Epidermal melanocyte (primary cell): Measurements from ENCODE around the gene TFB2M.
A peak's percentile ranks its signal among the peaks of the same experiment; 100 is the strongest.
"Not testable (repeated sequence)": the region's sequence is repeated elsewhere in the genome, so short reads cannot be mapped to it uniquely, and the experiment has no call there.

ENCODE experiments used
- DNase-seq: peaks from one replicate; pipeline ENCODE4 v3.0.0; 2011; ENCODE audit warnings: low spot score; ENCODE audit not compliant: insufficient read length

TFB2M gene, protein sequence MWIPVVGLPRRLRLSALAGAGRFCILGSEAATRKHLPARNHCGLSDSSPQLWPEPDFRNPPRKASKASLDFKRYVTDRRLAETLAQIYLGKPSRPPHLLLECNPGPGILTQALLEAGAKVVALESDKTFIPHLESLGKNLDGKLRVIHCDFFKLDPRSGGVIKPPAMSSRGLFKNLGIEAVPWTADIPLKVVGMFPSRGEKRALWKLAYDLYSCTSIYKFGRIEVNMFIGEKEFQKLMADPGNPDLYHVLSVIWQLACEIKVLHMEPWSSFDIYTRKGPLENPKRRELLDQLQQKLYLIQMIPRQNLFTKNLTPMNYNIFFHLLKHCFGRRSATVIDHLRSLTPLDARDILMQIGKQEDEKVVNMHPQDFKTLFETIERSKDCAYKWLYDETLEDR

DNA sequence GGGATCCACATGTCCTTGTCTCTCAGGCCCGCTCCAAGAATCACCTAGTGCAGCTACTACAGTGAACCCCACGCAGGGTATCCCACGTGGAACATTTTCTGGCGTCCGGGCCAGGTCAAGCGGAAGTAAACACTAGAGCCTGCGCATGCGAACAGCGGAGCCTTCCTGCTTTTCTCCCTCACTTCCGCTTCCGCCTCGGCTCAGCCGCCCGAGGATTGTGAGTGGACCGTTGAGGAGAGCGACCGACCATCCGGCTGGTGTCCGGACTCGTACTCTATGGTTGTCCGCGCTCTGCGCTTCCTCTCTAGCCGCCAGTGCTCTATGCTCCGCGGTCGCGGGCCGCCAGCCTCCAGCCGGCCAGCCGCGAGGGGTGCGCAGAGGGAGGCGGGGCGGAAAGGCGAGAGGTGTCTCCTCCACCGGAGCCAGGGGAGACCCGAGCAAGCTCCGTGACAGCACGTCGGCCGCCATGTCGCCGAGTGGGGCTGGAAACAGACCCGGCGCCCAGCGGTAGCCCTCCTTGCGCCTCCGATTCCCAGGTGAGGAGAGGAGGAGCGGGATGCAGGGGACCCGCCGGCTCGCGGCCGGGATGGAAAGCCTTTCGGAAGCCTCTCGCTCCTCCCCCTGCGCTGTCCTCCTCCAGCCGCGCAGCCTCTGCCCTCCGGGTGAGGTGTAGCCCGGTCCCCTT, at the start of gene TFB2M, which contains the start of gene CNST:
Gene TFB2M (minus strand): TSS at position 134 of the 685 bp plus-strand sequence. CDS start 123 bp downstream, at position 11.
Gene CNST (plus strand): TSS at position 329 of the 685 bp plus-strand sequence. CDS start 25,107 bp downstream, outside the sequence.
- peak; percentile 92 for DNase-seq

DNA sequence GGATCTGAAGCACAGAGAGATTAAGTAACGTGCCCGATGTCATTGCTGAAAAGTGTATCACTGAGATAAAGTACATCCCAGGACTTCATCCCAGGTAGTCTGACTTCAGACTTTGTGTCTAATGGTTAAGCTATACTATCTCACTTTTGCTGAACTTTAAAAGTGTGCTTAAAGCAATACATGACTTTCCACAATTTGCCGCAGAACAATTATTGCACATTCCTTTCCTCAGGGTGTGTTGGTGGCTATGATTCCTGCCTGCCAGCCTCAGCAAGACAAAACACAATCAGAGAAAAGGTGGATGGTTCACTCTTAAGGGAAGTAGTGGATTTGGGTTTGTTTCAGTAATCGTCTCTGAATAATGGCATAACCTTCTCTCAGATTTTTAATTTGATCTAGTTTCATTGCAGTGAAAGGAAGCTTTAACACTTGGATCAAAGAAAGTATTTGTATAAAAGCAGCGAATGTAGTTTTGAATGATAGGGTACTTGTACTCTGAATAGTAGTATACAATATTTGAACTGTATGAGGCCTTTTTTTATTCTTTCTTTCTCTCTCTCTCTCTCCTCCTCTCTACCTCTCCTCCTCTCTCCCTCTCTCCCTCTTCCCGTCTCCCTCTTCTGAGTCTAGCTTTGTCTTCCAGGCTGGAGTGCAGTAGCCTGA, 47.2 kb upstream of the TFB2M start:
- DNase-seq: no peak

DNA sequence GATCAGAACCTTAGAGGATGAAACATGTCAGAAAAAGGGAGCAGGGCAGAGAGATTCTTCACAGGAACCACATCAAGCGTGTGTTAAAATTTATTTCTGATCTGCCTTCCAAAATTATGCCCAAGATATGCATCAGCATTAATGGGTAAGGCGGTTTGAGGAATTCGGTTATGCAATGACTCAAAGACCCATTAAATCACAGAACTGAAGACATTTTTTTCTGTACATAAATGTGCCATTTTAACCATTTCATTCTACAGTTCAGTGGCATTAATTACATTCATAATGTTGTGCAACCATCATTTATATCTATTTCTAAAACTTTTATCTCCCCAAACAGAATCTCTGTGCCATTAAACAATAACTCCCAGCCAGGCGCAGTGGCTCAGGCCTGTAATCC, 43.6 kb upstream of the TFB2M start:
- no peak for DNase-seq

DNA sequence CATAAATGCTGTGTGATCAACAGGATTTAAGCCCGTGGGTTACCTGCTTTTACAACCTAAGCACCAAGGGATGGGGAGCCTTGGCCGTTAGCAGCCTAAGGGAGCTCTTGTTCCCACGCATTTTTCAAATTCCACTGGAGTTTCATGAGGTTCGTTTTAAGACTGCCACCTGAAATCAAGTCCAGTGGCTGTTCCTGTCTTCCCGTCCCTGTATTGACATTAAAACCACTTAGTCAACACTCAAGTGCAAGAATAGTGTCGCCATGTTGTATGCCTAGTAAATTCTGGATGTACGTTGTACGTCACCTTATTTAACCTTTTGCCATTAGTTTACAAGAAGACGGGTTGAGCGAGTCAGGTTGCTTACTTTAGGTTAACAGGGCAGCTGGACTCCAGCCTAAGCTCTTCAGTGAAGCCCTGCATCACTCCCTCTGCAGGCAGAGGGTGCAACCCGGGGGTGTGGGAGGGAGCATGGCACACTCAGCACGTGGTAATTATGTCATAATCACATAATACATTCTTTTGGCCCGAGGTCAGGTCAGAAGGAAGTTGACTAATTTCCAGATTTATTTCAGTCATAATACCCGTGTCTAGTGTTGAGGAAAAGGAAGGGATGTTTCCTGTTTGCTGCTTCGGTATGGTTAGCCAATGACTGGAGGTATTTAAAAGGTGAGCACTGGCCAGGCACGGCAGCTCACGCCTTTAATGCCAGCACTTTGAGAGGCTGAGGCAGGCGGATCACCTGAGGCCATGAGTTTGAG, 42.7 kb upstream of the TFB2M start:
- DNase-seq: no peak

DNA sequence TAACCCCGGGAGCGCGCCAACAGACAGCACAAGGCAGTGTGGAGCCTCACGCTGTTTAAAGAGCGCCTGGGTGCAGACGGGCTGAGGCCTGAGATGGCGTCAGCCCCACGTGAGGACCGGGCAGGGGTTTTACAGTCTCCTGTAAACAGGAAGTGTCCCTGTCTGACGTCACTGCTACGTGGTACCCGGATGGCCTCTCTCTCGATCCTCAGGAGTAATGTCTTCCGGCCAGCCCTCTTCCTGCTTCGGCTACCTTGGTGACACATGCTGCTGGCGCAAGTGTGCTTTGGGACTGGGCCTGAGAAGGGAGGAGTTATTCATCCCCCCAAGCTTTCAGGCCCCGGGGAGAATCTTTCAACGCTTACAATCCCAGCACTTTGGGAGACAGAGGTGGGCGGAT, 41.4 kb upstream of the TFB2M start:
- no peak for DNase-seq

DNA sequence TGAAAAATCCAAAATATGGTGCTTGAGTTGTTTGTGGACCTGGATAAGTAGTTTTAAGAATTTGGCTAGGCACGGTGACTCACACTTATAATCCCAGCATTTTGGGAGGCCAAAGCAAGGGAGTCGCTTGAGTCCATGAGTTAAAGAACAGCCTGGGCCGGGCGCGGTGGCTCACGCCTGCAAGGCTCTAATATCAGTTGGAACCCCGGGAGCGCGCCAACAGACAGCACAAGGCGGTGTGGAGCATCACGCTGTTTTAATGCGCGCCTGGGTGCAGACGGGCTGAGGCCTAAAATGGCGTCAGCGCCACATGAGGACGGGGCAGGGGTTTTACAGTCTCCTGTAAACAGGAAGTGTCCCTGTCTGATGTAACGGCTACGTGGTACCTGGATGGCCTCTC, 39.2 kb upstream of the TFB2M start:
- DNase-seq: not testable (repeated sequence)

DNA sequence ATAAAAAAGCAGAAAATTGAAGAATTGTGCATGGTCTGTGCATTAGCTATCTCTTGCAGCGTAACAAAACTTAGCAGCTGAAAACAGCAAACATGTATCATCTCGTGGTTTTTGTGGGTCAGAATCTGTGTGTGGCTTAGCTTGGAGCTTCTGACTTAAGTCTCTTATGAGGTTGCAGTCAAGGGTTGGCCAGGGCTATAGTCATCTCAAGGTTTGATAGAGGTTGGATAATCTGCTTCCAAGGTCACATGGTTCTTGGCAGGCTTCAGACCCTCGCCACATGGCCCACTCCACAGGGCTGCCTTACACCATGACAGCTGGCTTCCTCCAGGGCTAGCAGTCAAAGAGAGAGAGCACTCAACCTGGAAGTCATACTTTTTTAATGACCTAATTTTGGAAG, 36.1 kb upstream of the TFB2M start:
- DNase-seq: no peak

DNA sequence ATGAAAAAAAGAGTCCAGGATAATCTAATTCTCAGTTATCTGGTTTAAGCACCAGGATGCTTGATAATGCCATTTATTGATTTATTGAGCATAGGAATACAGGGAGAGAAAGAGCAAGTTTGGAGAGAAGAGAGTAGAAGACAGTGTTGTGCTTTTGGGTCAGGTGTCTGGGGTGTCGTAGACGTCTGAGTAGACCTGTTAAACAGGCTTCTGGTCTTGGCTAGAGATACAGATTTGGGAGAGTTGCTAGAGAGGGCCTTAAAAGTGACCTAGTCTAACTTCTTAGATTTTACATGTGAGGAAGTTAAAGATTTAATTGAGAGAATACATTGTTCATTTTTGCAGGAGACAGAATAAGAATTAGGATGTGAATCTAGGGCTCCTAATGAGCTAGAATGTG, 34.5 kb upstream of the TFB2M start:
- DNase-seq: no peak

DNA sequence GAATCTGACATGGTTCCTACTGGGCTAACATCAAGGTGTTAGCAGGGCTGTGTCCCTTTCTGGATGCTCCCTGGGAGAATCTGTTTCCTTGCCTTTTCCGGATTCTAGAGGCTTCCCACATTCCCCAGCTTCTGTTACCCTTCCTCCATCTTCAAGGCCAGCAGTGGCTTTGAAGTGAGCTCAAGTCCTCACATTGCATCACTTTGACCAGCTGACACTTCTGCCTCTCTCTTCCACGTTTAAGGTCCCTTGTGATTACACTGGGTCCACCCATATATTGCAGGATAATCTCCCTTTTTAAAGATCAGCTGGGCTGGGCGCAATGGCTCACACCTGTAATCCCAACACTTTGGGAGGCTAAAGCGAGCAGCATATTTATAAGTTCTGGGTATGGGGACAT, 33.3 kb upstream of the TFB2M start:
- no peak for DNase-seq

DNA sequence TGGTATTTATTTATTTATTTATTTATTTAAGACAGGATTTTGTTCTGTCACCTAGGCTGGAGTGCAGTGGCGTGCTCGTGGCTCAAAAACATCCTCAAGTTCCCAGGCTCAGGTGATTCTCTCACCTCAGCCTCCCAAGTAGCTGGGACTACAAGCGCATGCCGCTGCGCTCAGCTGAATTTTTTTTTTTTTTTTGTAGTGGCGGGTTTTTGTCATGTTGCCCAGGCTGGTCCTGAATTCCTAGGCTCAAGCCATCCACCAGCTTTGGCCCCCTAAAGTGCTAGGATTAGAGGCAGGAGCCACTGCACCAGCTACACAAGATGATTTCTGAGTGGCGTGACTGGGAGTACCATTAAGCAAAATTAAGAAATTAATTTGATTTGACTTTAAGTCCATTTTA, 31.9 kb upstream of the TFB2M start:
- no peak for DNase-seq

DNA sequence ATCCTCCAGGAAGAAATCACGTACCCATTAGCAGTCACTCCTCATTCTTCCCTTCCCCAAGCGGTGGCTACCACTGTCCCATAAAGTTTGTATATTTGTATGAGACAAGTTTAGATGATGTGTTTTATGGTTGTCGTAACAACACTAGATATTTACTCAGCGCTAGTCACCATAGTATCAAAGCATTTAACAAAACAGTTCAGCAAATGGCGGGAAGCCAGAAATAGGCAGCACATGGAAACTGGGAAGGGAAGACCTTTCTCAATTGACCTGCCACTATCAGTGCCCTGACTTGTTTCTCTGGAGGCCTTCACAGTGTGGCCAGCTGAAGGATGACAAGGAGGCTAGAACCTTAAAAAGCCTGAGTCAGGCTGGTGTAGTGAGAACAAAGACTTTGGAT, 31.3 kb upstream of the TFB2M start:
- no peak for DNase-seq

DNA sequence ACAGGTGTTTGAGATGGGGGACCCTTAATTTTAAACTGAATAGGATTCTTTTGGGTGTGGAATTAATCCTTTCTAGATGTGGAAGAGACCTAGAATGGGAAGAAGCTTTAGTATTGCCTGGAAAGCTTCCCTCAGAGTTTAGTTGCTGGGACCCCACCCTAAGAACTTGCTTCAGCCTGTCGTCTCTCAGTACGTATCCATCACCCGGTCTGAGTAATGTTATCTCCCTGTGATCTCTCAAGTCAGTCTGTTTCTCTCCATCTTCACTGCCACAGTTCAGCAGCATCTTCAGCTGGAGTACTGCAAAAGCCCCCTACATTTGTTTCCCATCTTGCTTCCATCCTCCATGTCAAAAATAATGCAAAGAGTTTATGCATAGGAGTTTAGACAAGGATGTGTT, 29.1 kb upstream of the TFB2M start:
- DNase-seq: no peak

DNA sequence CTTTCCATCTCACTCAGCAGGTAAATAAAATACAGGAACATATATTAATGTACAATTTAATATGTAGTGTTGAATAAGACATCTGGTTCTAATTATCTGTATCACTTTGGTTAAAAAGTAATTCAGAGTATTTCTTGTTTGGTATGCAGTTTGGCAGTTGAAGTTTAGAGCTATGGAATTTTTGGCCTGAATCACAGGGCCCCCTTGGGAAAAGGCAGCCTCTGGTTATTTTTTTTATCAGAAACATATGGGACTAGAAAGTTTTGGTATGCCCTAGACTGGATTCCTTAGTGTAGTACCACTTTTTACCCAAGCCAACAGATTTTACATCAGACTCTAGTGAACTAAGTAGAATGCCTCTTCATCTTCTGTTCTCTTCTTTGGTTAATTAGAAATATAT, 26.6 kb upstream of the TFB2M start:
- no peak for DNase-seq

DNA sequence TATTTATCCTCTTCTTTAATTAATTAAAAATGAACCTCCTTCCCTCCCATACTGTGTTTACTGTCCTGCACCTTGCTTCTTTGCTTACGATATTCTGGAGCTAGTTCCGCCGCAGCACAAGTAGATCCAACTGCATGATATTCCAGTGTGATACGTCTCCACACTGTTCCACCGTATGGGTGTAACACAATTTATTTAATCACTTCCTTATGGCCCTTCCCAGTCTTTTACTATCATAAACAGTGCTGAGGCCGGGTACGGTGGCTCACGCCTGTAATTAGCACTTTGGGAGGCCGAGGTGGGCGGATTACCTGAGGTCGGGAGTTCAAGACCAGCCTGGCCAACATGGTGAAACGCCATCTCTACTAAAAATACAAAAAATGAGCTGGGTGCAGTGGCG, 25.9 kb upstream of the TFB2M start:
- no peak for DNase-seq

DNA sequence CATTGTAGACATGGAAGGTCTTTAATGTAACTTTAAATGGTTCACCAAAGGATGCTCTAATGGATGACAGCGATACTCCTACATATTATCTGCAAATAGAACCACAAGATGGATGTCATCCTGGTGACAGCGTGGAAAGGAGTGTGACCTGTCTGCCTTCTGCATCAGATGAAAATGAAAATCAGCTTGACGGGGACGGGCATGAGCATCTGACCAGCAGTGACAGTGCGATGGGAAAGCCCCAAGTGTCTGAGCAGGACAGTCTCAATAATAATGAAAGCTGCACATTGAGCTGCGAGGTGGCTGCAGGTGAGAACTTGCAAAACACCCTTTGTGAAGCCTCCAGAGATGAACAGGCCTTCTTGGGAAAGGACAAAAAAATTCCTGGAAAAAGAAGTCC, 25.4 kb upstream of the TFB2M start:
- DNase-seq: no peak

DNA sequence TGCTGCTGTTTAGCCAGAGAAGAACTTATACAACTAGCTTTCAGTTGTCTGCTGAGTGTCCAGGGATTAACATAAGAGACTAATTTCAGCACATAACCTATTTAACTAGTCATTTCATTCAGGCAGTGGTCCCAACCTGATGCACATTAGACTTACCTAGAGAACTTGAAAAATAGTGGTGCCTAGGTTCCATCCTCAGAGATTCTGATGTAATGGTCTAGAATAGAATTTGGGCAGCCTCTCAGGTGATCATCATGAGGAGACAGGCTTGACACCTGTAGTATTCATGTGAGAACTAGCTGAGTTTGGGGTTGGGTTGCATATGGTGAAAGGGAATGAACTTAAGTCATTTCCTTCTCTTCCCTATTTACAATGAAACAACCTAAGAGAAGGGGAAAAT, 25.0 kb upstream of the TFB2M start:
- no peak for DNase-seq

DNA sequence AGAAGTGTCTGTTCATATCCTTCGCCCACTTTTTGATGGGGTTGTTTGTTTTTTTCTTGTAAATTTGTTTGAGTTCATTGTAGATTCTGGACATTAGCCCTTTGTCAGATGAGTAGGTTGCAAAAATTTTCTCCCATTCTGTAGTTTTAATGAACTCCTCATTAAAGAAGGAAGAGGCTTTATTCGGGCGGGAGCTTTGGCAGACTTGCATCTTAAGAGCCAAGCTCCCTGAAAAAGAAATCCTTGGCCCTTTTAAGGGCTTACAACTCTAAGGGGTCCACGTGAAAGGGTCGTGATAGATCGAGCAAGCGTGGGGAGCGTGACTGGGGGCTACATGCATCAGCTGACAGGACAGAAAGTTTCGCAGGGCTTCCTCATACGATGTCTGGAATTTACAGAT, 23.9 kb upstream of the TFB2M start:
- DNase-seq: not testable (repeated sequence)

DNA sequence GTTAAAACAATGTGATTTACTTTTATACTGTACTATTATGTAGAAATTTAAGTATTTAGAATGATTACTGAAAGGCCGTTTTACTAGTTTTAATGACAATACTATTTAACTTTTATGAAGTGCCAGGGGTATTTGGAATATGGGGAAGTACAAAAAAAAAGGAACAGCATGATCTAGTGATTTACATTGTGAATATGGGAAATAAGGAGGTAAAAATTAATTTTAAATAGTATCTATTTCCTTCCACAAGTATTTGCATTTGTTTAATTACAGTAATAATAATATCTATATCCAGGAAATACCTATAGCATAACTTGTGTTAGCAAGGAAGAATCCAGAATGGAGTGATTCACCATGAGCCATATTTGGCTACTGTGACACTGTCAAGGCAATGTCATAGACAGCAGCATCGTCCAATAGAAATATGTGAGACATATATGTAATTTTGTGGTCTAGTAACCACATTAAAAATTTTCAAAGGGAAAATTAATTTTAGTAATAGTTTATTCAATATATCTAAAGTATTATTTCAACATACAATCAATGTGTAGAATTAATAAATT, 22.2 kb upstream of the TFB2M start:
- DNase-seq: no peak

DNA sequence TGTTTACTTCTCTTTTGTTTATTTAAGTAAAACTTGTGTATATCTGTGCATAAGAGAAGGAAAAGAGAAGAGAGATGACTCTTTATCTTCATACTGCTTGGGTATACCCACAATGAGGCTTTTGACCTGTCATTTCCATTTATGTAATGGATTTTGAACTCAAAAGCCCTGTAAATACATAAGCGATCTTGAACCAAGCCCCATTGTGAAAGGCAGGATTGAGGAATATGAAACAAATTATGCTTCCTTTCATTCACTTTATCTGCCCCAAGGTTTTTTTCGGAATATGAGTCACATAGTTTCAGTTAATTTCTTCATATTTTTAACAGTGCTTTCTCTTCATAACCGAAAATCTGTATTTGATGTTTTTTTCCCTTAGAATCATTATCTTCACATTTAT, 21.5 kb upstream of the TFB2M start:
- DNase-seq: peak; percentile 65

DNA sequence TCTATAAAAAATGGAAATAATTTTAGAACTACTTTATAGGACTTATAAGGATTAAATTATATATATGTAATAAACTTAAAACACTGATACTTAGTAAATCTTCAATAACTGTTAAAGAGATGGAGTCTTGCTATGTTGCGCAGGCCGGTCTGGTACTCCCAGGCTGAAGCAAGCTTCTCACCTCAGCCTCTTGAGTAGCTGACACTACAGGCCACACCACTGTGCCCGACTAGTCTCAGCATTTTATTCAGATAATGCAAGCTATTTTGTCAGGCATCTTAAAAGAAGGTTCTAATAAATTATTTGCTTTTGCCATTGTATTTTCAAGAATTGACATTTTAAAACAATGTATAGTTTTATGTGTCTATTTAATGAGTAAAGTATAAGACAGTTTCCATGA, 21.0 kb upstream of the TFB2M start:
- no peak for DNase-seq

DNA sequence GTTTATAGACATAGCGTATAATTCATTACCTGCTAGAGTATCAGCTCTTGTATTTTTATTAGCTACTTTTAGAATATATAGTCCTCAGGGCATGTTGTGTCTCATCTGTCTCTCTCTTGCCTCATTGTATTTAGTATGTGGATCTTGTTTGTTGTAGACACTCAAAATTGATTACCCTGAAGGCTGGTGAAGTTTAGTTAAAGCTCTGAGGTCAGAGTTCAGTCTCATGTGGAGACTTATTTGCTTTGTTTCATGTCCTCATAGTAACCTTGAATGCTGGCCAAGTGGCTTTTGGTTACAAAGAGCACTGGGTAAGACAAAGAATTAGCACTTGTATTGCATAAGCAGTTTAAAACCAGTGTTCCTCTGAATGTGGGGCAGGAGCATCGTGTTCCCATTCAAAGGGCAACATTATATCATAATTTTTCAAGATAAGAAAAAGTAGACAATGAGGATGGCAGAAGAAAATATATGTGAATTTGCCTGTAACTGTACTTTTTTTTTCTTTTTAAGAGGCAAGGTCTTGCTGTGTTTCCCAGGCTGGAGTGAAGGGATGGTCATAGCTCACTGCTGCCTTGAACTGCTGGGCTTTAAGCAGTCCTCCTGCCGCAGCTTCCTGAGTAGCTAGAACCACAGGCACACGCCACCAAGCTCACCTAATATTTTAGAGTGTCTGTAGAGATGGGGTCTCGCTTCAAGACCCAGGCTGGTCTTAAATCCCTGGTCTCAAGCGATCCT, 17.6 kb upstream of the TFB2M start:
- no peak for DNase-seq
